GM12878 (cell line): ENCODE data around the gene POU5F1. TPM values are rescaled to one million over a fixed set of nuclear protein-coding genes. Genes with fewer than 3 reads are reported as not detected.

ENCODE experiments used
- CEBPB ChIP-seq, 2 experiments: fragments of 150-350 bp in 1 of 2; IDR thresholded peaks; 2 replicates each; pipeline ENCODE4 v1.6.1; 2012 to 2014; ENCODE audit warnings: low read depth in 2 of 2, low read length in 2 of 2, borderline replicate concordance in 1 of 2, inconsistent platforms in 1 of 2
- CHD4 ChIP-seq: fragments of 200-600 bp; sonication (generic); IDR thresholded peaks from 2 replicates; pipeline ENCODE4 v1.6.1; 2016; ENCODE audit warnings: mild to moderate bottlenecking
- EED ChIP-seq: sonication (generic); IDR thresholded peaks from 2 replicates; pipeline ENCODE4 v1.6.1; 2016; ENCODE audit warnings: antibody characterized with exemption, low read depth
- ETV6 ChIP-seq, 2 experiments: fragments of 450-650 bp in 1 of 2; IDR thresholded peaks in 1 of 2; conservative IDR thresholded peaks in 1 of 2; 2 replicates each; pipeline ENCODE4 v1.6.1; 2014; ENCODE audit warnings: antibody characterized with exemption in 1 of 2, borderline replicate concordance in 1 of 2, low read depth in 1 of 2, mild to moderate bottlenecking in 1 of 2, moderate library complexity in 1 of 2
- FOS ChIP-seq: IDR thresholded peaks from 3 replicates; pipeline ENCODE4 v1.6.1; 2011; ENCODE audit warnings: borderline replicate concordance; ENCODE audit not compliant: insufficient read length; ENCODE audit errors: extremely low read depth
- FOXM1 ChIP-seq: IDR thresholded peaks from 2 replicates; pipeline ENCODE4 v1.6.1; 2012; ENCODE audit warnings: low read depth, mild to moderate bottlenecking, inconsistent platforms, low read length, moderate library complexity
- HDAC2 ChIP-seq: fragments of 200-600 bp; sonication (generic); IDR thresholded peaks from 2 replicates; pipeline ENCODE4 v1.6.1; 2017
- MYB ChIP-seq: fragments of 150-350 bp; IDR thresholded peaks from 2 replicates; pipeline ENCODE4 v1.6.1; 2014; ENCODE audit warnings: mild to moderate bottlenecking, low read depth, low read length, borderline replicate concordance
- NKRF ChIP-seq: fragments of 450-650 bp; conservative IDR thresholded peaks from 2 replicates; pipeline ENCODE4 v1.6.1; 2017; ENCODE audit warnings: mild to moderate bottlenecking, moderate library complexity
- PAX8 ChIP-seq: fragments of 450-650 bp; IDR thresholded peaks from 2 replicates; pipeline ENCODE4 v1.6.1; 2017; ENCODE audit warnings: mild to moderate bottlenecking, moderate library complexity
- RELA ChIP-seq: fragments of 450-650 bp; IDR thresholded peaks from 2 replicates; pipeline ENCODE4 v1.8.0; 2014; ENCODE audit warnings: borderline replicate concordance; ENCODE audit not compliant: partially characterized antibody
- RFX5 ChIP-seq: IDR thresholded peaks from 2 replicates; pipeline ENCODE4 v1.6.1; 2011; ENCODE audit warnings: low read depth, low read length, improper control_type of control experiment
- SREBF2 ChIP-seq: IDR thresholded peaks from 2 replicates; pipeline ENCODE4 v1.6.1; 2012; ENCODE audit warnings: mild to moderate bottlenecking, low read length
- STAT1 ChIP-seq: fragments of 450-650 bp; conservative IDR thresholded peaks from 2 replicates; pipeline ENCODE4 v1.6.1; 2014; ENCODE audit warnings: antibody characterized with exemption, mild to moderate bottlenecking
- YBX1 ChIP-seq: fragments of 450-650 bp; IDR thresholded peaks from 2 replicates; pipeline ENCODE4 v1.6.1; 2016; ENCODE audit warnings: antibody characterized with exemption
- ZNF24 ChIP-seq: fragments of 450-650 bp; IDR thresholded peaks from 2 replicates; pipeline ENCODE4 v1.6.1; 2017; ENCODE audit warnings: antibody characterized with exemption, mild to moderate bottlenecking
- ZSCAN29 ChIP-seq: fragments of 450-650 bp; IDR thresholded peaks from 2 replicates; pipeline ENCODE4 v1.6.1; 2017; ENCODE audit warnings: mild to moderate bottlenecking, moderate library complexity
- polyA plus RNA-seq, 11 experiments: library from polyadenylated mRNA; depleted of rRNA in 4 of 11; unstranded in 6 of 11; stranded (reverse) in 5 of 11; fragments of >200 nt; fragmentation: Nextera tagmentation in 4 of 11; fragmentation: Illumina TruSeq in 1 of 11; extraction: Ambion mirVana in 4 of 11; extraction: Trizol in 1 of 11; gene quantifications; 1 replicate in 1 of 11; 2 replicates in 10 of 11; pipeline versions ENCODE4 v1.2.1 to v1.2.3, GENCODE V29; 2011 to 2016; ENCODE audit warnings: inconsistent platforms in 2 of 11, missing spikeins in 2 of 11, low read depth in 1 of 11
- total RNA-seq, 4 experiments: library from RNA; depleted of rRNA in 3 of 4; stranded (reverse); fragments of >200 nt in 3 of 4; fragmentation: Illumina TruSeq in 1 of 4; extraction: Trizol in 1 of 4; gene quantifications; 2 replicates each; pipeline versions ENCODE4 v1.2.1 to v1.2.3, GENCODE V29; 2013 to 2021
- TF ChIP-seq, protein P1 (sequence below): fragments of 450-650 bp; IDR thresholded peaks from 2 replicates; pipeline ENCODE4 v1.6.1; 2017; ENCODE audit warnings: mild to moderate bottlenecking, low read depth, inconsistent platforms; ENCODE audit not compliant: poor library complexity, severe bottlenecking
- TF ChIP-seq, protein P2 (sequence below): fragments of 450-650 bp; IDR thresholded peaks from 2 replicates; pipeline ENCODE4 v1.6.1; 2016; ENCODE audit warnings: mild to moderate bottlenecking, moderate library complexity, borderline replicate concordance
- TF ChIP-seq, protein P3 (sequence below): IDR thresholded peaks from 2 replicates; pipeline ENCODE4 v1.6.1; 2012; ENCODE audit warnings: low read length, inconsistent platforms

The POU5F1 gene
- total and polyA plus RNA-seq, 10 of the 15 experiments (the other 5 are each of a cell fraction or from before 2014, with no cell fraction given), result 1.4 to 5.5 (median 3.2) TPM

GRCh38 chr6:31197559-31198305, 27.2 kb upstream of the POU5F1 start (continued):
- TF ChIP-seq, protein P1, sequence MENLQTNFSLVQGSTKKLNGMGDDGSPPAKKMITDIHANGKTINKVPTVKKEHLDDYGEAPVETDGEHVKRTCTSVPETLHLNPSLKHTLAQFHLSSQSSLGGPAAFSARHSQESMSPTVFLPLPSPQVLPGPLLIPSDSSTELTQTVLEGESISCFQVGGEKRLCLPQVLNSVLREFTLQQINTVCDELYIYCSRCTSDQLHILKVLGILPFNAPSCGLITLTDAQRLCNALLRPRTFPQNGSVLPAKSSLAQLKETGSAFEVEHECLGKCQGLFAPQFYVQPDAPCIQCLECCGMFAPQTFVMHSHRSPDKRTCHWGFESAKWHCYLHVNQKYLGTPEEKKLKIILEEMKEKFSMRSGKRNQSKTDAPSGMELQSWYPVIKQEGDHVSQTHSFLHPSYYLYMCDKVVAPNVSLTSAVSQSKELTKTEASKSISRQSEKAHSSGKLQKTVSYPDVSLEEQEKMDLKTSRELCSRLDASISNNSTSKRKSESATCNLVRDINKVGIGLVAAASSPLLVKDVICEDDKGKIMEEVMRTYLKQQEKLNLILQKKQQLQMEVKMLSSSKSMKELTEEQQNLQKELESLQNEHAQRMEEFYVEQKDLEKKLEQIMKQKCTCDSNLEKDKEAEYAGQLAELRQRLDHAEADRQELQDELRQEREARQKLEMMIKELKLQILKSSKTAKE, result peak; percentile 45
- TF ChIP-seq ZSCAN29 (no peak), FOXM1 (0 out of 2 replicates have a peak, but pooled peaks have one; percentile 43), EED (peak; percentile 87), YBX1 (no peak), ZNF24 (no peak), RFX5 (0 out of 2 replicates have a peak, but pooled peaks have one; percentile 23), FOS (no peak), MYB (peak; percentile 39; the same call in 1 of the 2 replicates), ETV6 (conservative IDR thresholded peaks at IDR 0.05 in 1 of 2, IDR thresholded peaks at IDR 0.05 in 1 of 2; ENCODE audit: borderline replicate concordance in 1 of 2, low read depth in 1 of 2) (no peak), CEBPB (IDR thresholded peaks at IDR 0.05; ENCODE audit: borderline replicate concordance in 1 of 2, low read depth in 2 of 2, low read length in 2 of 2) (no peak), CHD4 (no peak), SREBF2 (no peak), NKRF (peak; percentile 49; the same call in 1 of the 2 replicates), PAX8 (no peak), RELA (no peak), STAT1 (no peak), HDAC2 (no peak)
- TF ChIP-seq, protein P2, sequence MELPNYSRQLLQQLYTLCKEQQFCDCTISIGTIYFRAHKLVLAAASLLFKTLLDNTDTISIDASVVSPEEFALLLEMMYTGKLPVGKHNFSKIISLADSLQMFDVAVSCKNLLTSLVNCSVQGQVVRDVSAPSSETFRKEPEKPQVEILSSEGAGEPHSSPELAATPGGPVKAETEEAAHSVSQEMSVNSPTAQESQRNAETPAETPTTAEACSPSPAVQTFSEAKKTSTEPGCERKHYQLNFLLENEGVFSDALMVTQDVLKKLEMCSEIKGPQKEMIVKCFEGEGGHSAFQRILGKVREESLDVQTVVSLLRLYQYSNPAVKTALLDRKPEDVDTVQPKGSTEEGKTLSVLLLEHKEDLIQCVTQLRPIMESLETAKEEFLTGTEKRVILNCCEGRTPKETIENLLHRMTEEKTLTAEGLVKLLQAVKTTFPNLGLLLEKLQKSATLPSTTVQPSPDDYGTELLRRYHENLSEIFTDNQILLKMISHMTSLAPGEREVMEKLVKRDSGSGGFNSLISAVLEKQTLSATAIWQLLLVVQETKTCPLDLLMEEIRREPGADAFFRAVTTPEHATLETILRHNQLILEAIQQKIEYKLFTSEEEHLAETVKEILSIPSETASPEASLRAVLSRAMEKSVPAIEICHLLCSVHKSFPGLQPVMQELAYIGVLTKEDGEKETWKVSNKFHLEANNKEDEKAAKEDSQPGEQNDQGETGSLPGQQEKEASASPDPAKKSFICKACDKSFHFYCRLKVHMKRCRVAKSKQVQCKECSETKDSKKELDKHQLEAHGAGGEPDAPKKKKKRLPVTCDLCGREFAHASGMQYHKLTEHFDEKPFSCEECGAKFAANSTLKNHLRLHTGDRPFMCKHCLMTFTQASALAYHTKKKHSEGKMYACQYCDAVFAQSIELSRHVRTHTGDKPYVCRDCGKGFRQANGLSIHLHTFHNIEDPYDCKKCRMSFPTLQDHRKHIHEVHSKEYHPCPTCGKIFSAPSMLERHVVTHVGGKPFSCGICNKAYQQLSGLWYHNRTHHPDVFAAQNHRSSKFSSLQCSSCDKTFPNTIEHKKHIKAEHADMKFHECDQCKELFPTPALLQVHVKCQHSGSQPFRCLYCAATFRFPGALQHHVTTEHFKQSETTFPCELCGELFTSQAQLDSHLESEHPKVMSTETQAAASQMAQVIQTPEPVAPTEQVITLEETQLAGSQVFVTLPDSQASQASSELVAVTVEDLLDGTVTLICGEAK, result no peak
- TF ChIP-seq, protein P3, sequence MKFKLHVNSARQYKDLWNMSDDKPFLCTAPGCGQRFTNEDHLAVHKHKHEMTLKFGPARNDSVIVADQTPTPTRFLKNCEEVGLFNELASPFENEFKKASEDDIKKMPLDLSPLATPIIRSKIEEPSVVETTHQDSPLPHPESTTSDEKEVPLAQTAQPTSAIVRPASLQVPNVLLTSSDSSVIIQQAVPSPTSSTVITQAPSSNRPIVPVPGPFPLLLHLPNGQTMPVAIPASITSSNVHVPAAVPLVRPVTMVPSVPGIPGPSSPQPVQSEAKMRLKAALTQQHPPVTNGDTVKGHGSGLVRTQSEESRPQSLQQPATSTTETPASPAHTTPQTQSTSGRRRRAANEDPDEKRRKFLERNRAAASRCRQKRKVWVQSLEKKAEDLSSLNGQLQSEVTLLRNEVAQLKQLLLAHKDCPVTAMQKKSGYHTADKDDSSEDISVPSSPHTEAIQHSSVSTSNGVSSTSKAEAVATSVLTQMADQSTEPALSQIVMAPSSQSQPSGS, result peak; percentile 53; the same call in 1 of the 2 replicates
